ENCODE data around the gene PDHA1. TPM values are rescaled to one million over a fixed set of nuclear protein-coding genes. Genes with fewer than 3 reads are reported as not detected.

The PDHA1 gene
- total RNA-seq, 4 donors from 2014 or later, result 48.8 to 121 (median 66.5) TPM

GRCh38 chrX:19386679-19387078, 43.0 kb downstream of the PDHA1 start:
- intact Hi-C loops (cut with DNase I), result no loop called here
- 57 to 100% methylated on average over 2 to 4 of the region's 4 CpGs for WGBS, 2 donors
- no peak overlapping the region for H3K27ac ChIP-seq
- H3K9me3 ChIP-seq, result no peaks in the 10 kb centered on the region
- H3K4me3 ChIP-seq, result no peak overlapping the region
- H3K4me1 ChIP-seq, result no peaks in the 10 kb centered on the region
- no peaks in the 10 kb centered on the region for H3K27me3 ChIP-seq
- TF ChIP-seq POLR2A (IDR thresholded peaks at IDR 0.05) (no peak), CTCF (IDR thresholded peaks at IDR 0.05) (no peak)
- no peak for DNase-seq
- H3K36me3 ChIP-seq, result no peaks in the 10 kb centered on the region

GRCh38 chrX:19388064-19388679, 44.4 kb downstream of the PDHA1 start:
- no peaks in the 10 kb centered on the region for H3K36me3 ChIP-seq
- 65 to 72% methylated on average over 4 to 13 of the region's 13 CpGs for WGBS, 2 donors
- H3K4me1 ChIP-seq, result no peaks in the 10 kb centered on the region
- TF ChIP-seq POLR2A (IDR thresholded peaks at IDR 0.05) (no peak), CTCF (IDR thresholded peaks at IDR 0.05) (no peak)
- no peak overlapping the region for H3K27ac ChIP-seq
- H3K9me3 ChIP-seq, result no peaks in the 10 kb centered on the region
- no peak overlapping the region for H3K4me3 ChIP-seq
- no peak for DNase-seq
- intact Hi-C loops (cut with DNase I), result no loop called here
- no peaks in the 10 kb centered on the region for H3K27me3 ChIP-seq

- no peak for DNase-seq
- Histone ChIP-seq H3K27ac (no peak overlapping the region), H3K36me3 (no peaks in the 10 kb centered on the region), H3K9me3 (no peaks in the 10 kb centered on the region), H3K27me3 (no peaks in the 10 kb centered on the region), H3K4me3 (no peak overlapping the region), H3K4me1 (no peaks in the 10 kb centered on the region)
- intact Hi-C loops (cut with DNase I), result no loop called here
- 36 to 57% methylated on average over 4 to 8 of the region's 8 CpGs for WGBS, 2 donors
- TF ChIP-seq CTCF (IDR thresholded peaks at IDR 0.05), result no peak
- no peak for TF ChIP-seq POLR2A (IDR thresholded peaks at IDR 0.05)
Measured at GRCh38 chrX:19388741-19389140, 45.0 kb downstream of the PDHA1 start.

- intact Hi-C loops (cut with DNase I), result no loop called here
- H3K4me1 ChIP-seq, result no peaks in the 10 kb centered on the region
- H3K4me3 ChIP-seq, result no peak overlapping the region
- H3K27me3 ChIP-seq, result no peaks in the 10 kb centered on the region
- no peaks in the 10 kb centered on the region for H3K36me3 ChIP-seq
- DNase-seq, result no peak
- no peaks in the 10 kb centered on the region for H3K9me3 ChIP-seq
- WGBS, 2 donors, result 18 to 42% methylated on average over 4 of the region's 4 CpGs
- H3K27ac ChIP-seq, result no peak overlapping the region
- TF ChIP-seq POLR2A (IDR thresholded peaks at IDR 0.05) (no peak), CTCF (IDR thresholded peaks at IDR 0.05) (no peak)
Measured at GRCh38 chrX:19389227-19389845, 45.6 kb downstream of the PDHA1 start.

- Histone ChIP-seq H3K9me3 (no peaks in the 10 kb centered on the region), H3K36me3 (no peaks in the 10 kb centered on the region), H3K4me1 (no peaks in the 10 kb centered on the region), H3K27me3 (no peaks in the 10 kb centered on the region), H3K4me3 (no peak overlapping the region), H3K27ac (no peak overlapping the region)
- intact Hi-C loops (cut with DNase I), result no loop called here
- 70 to 77% methylated on average over 8 to 11 of the region's 12 CpGs for WGBS, 2 donors
- TF ChIP-seq CTCF (IDR thresholded peaks at IDR 0.05) (no peak), POLR2A (IDR thresholded peaks at IDR 0.05) (no peak)
- DNase-seq, result no peak
Measured at GRCh38 chrX:19392078-19392477, 48.4 kb downstream of the PDHA1 start.

All from esophagus squamous epithelium (tissue), 5 donors.